Mesendoderm (in vitro differentiated cells): ENCODE measurements around the gene GAK.

Experiments
- DNase-seq: peaks from one replicate; pipeline ENCODE4 v3.0.0; 2013
- H2AK5ac ChIP-seq: 2 replicates; pipeline ENCODE4 v1.6.1; 2013; ENCODE audit warnings: low read length, inconsistent platforms
- H2BK120ac ChIP-seq: 2 replicates; pipeline ENCODE4 v1.6.1; 2013; ENCODE audit warnings: low read depth, mild to moderate bottlenecking, low read length, moderate library complexity, mixed read lengths
- H2BK15ac ChIP-seq: replicated peaks from 2 replicates; pipeline ENCODE4 v1.6.1; 2013; ENCODE audit warnings: low read depth, mild to moderate bottlenecking, moderate library complexity
- H2BK5ac ChIP-seq: 2 replicates; pipeline ENCODE4 v1.6.1; 2013; ENCODE audit warnings: low read length, inconsistent platforms
- H3K18ac ChIP-seq: 2 replicates; pipeline ENCODE4 v1.6.1; 2013; ENCODE audit warnings: mild to moderate bottlenecking, low read length, mixed read lengths
- H3K23ac ChIP-seq: one replicate; pipeline ENCODE4 v1.6.1; 2013; ENCODE audit warnings: low read length
- H3K27ac ChIP-seq: 2 replicates; pipeline ENCODE4 v1.5.1; 2013; ENCODE audit warnings: low read depth, mild to moderate bottlenecking, inconsistent platforms, low read length, moderate library complexity
- H3K27me3 ChIP-seq: 2 replicates; pipeline ENCODE4 v1.6.1; 2013; ENCODE audit warnings: low read length, control low read depth, mild to moderate bottlenecking, inconsistent platforms; ENCODE audit not compliant: insufficient read depth, poor library complexity
- H3K36me3 ChIP-seq: 2 replicates; pipeline ENCODE4 v1.6.1; 2013; ENCODE audit warnings: low read length, inconsistent platforms; ENCODE audit not compliant: control insufficient read depth, insufficient read depth
- H3K4ac ChIP-seq: one replicate; pipeline ENCODE4 v1.6.1; 2013; ENCODE audit warnings: low read depth, mild to moderate bottlenecking, low read length, moderate library complexity
- H3K4me1 ChIP-seq: 2 replicates; pipeline ENCODE4 v1.6.1; 2013; ENCODE audit warnings: low read depth, low read length, inconsistent platforms; ENCODE audit not compliant: control insufficient read depth
- H3K4me2 ChIP-seq: 2 replicates; pipeline ENCODE4 v1.6.1; 2013; ENCODE audit warnings: low read length
- H3K4me3 ChIP-seq: 2 replicates; pipeline ENCODE4 v1.5.1; 2013; ENCODE audit warnings: mild to moderate bottlenecking, low read length
- H3K56ac ChIP-seq: one replicate; pipeline ENCODE4 v1.6.1; 2013; ENCODE audit warnings: low read length
- H3K79me1 ChIP-seq: 2 replicates; pipeline ENCODE4 v1.6.1; 2013; ENCODE audit warnings: low read length, inconsistent platforms
- H3K79me2 ChIP-seq: 2 replicates; pipeline ENCODE4 v1.6.1; 2013; ENCODE audit warnings: mild to moderate bottlenecking, low read length; ENCODE audit not compliant: control insufficient read depth, insufficient read depth
- H3K9ac ChIP-seq: 2 replicates; pipeline ENCODE4 v1.6.1; 2013; ENCODE audit warnings: low read length, inconsistent platforms
- H4K5ac ChIP-seq: one replicate; pipeline ENCODE4 v1.6.1; 2013; ENCODE audit warnings: low read length
- H4K8ac ChIP-seq: one replicate; pipeline ENCODE4 v1.6.1; 2013; ENCODE audit warnings: low read depth, mild to moderate bottlenecking, control low read depth, low read length, moderate library complexity
- WGBS: extraction: QIAGEN DNeasy Blood & Tissue Kit; methylation state at CpG from one replicate; pipeline ENCODE4 v1.1.7; 2013; ENCODE audit warnings: low lambda C conversion rate, missing lambda C conversion rate; ENCODE audit not compliant: insufficient coverage; ENCODE audit errors: extremely low coverage; 5-methylcytosine and 5-hydroxymethylcytosine counted together

GAK gene

DNA sequence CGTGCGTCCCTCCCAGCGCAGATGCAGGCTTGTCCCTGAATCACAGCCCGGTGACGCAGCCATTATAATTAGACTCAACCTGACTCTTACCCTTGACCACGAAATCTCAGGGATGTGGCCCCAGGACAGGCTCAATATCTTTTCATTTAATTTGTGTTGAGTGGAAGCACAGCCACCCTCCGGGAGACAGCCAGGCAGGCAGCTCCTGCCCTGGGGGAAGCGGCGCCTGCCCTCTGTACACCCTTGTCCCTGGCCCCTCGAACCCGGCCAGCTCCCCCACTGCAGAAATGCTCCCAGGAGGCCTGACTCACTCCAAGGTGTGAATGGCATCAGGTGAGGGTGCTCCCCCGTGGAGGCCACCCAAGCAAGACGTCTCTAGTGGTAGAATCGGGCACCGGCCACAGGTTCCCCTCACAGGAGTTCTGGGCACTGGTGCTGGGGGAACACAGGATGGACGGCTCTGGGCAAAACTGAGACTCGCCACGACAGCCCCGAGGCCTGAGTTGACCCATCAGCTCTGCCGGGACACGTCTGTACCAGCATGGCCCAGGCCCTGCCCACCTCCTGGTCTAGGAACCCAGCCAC lies 108.8 kb downstream of the GAK start:
- no peak overlapping the region for H3K4me2 ChIP-seq
- H3K4me1 ChIP-seq = no peaks in the 10 kb centered on the region
- no peak overlapping the region for H3K4me3 ChIP-seq
- DNase-seq = no peak
- H4K5ac ChIP-seq = no peak overlapping the region
- no peak overlapping the region for H3K23ac ChIP-seq
- no peak overlapping the region for H4K8ac ChIP-seq
- no peak overlapping the region for H2AK5ac ChIP-seq
- no peak overlapping the region for H2BK120ac ChIP-seq
- H3K4ac ChIP-seq = no peak overlapping the region
- H3K36me3 ChIP-seq = no peaks in the 10 kb centered on the region
- H3K79me2 ChIP-seq = no peaks in the 10 kb centered on the region
- no peak overlapping the region for H3K18ac ChIP-seq
- H2BK5ac ChIP-seq = no peak overlapping the region
- H3K27ac ChIP-seq = no peak overlapping the region
- no peak overlapping the region for H3K9ac ChIP-seq
- peaks cover 23% of the 10 kb centered on the region for H3K27me3 ChIP-seq
- H3K79me1 ChIP-seq = no peaks in the 10 kb centered on the region
- no CpG with 5 or more reads among the region's 21 CpGs for WGBS
- H3K56ac ChIP-seq = no peak overlapping the region
- no peak overlapping the region for H2BK15ac ChIP-seq

DNA sequence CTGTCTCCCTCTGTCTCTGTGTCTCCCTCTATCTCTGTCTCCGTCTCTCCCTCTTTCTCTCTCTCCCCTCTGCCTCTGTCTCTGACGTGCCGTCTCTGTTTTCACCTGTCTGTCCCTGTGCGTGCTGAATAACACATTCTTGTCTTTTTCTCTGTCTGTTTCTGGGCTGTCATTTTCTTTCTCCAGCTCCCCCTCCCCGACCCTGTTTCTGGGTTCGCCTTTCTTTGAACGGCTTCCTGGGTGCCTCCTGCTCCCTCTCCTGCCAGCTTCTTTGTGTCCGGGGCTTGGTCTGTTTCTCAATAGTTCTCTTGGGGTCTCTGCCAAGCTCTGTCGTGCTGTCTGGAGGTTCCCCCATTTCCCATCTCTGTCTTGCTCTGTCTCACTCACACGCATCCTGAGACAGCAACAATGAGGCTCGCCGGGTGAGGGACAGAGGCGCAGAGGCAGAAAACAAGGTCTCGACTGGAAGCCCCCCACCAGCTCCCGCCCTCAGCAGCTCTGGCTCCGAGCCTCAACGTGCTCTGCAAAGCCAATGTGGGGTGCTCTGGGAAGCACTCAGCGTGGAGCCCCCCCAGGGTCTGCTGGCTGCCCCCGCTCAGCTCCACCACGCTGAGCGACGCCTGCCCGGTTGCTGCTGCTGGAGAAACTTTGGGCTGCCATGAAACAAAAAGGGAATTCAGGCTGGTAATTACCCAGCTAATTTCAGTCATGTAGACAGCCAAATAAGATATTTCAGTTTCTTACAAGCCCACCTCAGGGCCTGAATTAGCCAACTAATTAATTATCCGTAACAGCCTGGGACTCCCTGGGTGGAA lies 109.5 kb downstream of the GAK start:
- Histone ChIP-seq H3K23ac (no peak overlapping the region), H3K27me3 (peaks cover 23% of the 10 kb centered on the region), H3K79me1 (no peaks in the 10 kb centered on the region), H3K4me3 (no peak overlapping the region), H3K9ac (no peak overlapping the region), H2BK120ac (no peak overlapping the region), H2BK15ac (no peak overlapping the region), H3K36me3 (no peaks in the 10 kb centered on the region), H3K56ac (no peak overlapping the region), H3K79me2 (no peaks in the 10 kb centered on the region), H2AK5ac (no peak overlapping the region), H3K4ac (no peak overlapping the region), H3K27ac (no peak overlapping the region), H3K4me1 (no peaks in the 10 kb centered on the region), H3K4me2 (no peak overlapping the region), H4K5ac (no peak overlapping the region), H3K18ac (no peak overlapping the region), H4K8ac (no peak overlapping the region), H2BK5ac (no peak overlapping the region)
- WGBS = no CpG with 5 or more reads among the region's 24 CpGs
- no peak for DNase-seq

DNA sequence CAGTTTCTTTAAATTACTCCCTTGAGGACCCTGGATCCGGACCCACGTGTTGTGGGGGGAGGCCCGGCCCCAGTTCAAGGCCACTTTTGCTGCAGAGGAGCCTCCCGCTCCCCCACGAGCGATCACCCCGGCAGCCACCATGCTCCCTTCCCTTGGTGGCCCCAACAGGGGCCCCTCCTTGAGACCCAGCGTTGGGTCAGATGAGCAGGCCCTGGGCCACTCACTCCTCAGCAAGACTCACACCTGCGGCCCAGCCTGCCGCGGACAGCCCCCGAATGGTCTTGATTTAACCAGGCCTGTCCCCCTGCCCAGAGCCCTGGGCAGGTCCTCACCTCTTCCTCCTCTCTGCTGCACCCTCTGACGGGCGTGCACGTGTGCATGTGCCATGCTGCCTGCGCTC lies 110.5 kb downstream of the GAK start:
- H3K18ac ChIP-seq = no peak overlapping the region
- no peaks in the 10 kb centered on the region for H3K79me2 ChIP-seq
- no peak overlapping the region for H3K4ac ChIP-seq
- no peaks in the 10 kb centered on the region for H3K79me1 ChIP-seq
- no peaks in the 10 kb centered on the region for H3K36me3 ChIP-seq
- no peak overlapping the region for H3K23ac ChIP-seq
- H3K4me2 ChIP-seq = no peak overlapping the region
- no peak overlapping the region for H4K8ac ChIP-seq
- H4K5ac ChIP-seq = no peak overlapping the region
- no peak overlapping the region for H2BK15ac ChIP-seq
- H3K4me3 ChIP-seq = no peak overlapping the region
- H3K27me3 ChIP-seq = peaks cover 16% of the 10 kb centered on the region
- H2BK5ac ChIP-seq = no peak overlapping the region
- no peaks in the 10 kb centered on the region for H3K4me1 ChIP-seq
- no peak overlapping the region for H3K27ac ChIP-seq
- H3K56ac ChIP-seq = no peak overlapping the region
- no peak overlapping the region for H2BK120ac ChIP-seq
- no peak for DNase-seq
- no peak overlapping the region for H2AK5ac ChIP-seq
- WGBS = no CpG with 5 or more reads among the region's 16 CpGs
- H3K9ac ChIP-seq = no peak overlapping the region

DNA sequence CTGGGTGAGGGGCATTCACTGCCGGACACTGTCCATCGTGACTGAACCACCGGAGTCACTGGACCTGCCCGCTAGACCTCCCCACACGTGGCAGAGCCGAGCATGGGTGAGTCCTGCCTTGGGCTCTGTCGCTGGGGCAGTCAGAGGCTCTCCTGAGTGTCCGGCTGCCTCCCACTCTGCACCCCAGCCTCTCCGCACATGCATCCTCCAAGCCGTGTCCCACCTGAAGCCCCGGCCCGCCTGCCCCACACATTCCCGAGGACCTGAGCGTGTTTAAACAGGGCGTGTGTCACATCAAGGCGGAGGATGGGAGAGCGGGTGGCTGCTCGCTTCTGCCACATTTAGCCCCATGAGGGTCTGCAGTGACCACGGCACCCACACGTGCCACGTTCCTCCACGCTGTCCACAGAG lies 110.9 kb downstream of the GAK start:
- Histone ChIP-seq H4K5ac (no peak overlapping the region), H2BK120ac (no peak overlapping the region), H3K79me1 (no peaks in the 10 kb centered on the region), H3K4ac (no peak overlapping the region), H2AK5ac (no peak overlapping the region), H3K56ac (no peak overlapping the region), H4K8ac (no peak overlapping the region), H3K18ac (no peak overlapping the region), H3K23ac (no peak overlapping the region), H3K4me2 (no peak overlapping the region), H2BK5ac (no peak overlapping the region), H3K4me3 (no peak overlapping the region), H3K79me2 (no peaks in the 10 kb centered on the region), H3K9ac (no peak overlapping the region), H3K27ac (no peak overlapping the region), H3K4me1 (no peaks in the 10 kb centered on the region), H2BK15ac (no peak overlapping the region), H3K36me3 (no peaks in the 10 kb centered on the region), H3K27me3 (peaks cover 16% of the 10 kb centered on the region)
- WGBS = no CpG with 5 or more reads among the region's 22 CpGs
- DNase-seq = no peak

DNA sequence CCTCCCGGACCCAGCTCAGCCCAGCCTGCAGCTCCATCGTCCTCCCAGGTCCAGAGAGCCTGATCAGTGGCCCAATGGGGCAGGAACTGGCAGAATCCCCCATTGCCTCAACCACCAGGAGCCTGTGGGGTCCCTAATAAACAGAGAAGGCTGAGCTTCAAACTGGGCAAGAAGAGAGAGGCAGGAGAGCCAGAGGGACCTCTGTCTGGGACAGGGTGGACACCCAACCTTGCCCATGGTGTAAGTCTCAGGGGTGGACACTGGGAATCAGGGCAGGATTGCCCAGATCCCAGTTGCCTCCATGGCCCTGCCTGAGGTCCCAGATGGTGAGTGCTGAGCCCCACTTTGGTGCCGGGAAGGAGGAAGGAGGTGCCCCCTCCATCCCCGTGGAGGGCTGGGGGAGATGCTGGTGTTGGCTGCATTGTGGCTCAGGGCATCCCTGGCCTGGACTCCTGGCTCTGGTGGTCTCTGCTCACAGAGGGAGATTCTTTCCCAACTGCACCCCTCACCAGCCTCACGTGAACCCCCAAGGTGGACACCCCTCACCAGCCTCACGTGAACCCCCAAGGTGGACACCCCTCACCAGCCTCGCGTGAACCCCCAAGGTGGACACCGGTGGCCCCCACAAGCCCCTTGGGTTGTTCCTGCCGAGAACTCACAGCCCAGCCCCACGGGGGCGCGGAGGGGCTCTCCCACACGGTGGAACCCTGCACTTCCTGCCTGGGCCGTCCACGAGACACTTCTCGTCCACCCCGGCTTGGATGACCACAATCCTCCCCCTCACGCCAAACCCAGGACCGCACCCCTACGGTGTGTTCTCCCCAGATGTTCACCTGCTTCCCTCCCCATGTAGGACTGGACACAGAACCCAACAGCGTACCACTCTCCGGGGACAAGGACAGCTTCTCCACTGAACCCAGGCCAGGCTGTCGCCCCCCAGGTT lies 111.6 kb downstream of the GAK start:
- no peak overlapping the region for H3K27ac ChIP-seq
- H3K23ac ChIP-seq = no peak overlapping the region
- no peak overlapping the region for H3K4me2 ChIP-seq
- H3K18ac ChIP-seq = no peak overlapping the region
- no peak overlapping the region for H3K9ac ChIP-seq
- no peaks in the 10 kb centered on the region for H3K36me3 ChIP-seq
- peaks cover 16% of the 10 kb centered on the region for H3K27me3 ChIP-seq
- H2AK5ac ChIP-seq = no peak overlapping the region
- H3K79me1 ChIP-seq = no peaks in the 10 kb centered on the region
- no peak overlapping the region for H4K5ac ChIP-seq
- no peaks in the 10 kb centered on the region for H3K4me1 ChIP-seq
- no peak overlapping the region for H2BK120ac ChIP-seq
- H3K56ac ChIP-seq = no peak overlapping the region
- no CpG with 5 or more reads among the region's 24 CpGs for WGBS
- no peak overlapping the region for H3K4ac ChIP-seq
- no peaks in the 10 kb centered on the region for H3K79me2 ChIP-seq
- H2BK15ac ChIP-seq = no peak overlapping the region
- H4K8ac ChIP-seq = no peak overlapping the region
- no peak overlapping the region for H3K4me3 ChIP-seq
- H2BK5ac ChIP-seq = no peak overlapping the region
- DNase-seq = no peak
